ENCODE results near the gene MRPS9.

- TF ChIP-seq CTCF (optimal IDR thresholded peaks at IDR 0.05 in 1 of 3, IDR thresholded peaks at IDR 0.05 in 1 of 3, conservative IDR thresholded peaks at IDR 0.05 in 1 of 3; ENCODE audit: extremely low read depth in 1 of 3, insufficient read depth in 2 of 3, low read length in 3 of 3) (no peak), EZH2 (IDR thresholded peaks at IDR 0.05; ENCODE audit: low read length) (no peak)
Measured at GRCh38 chr2:105082107-105082506, 44.2 kb downstream of the MRPS9 start.
